ENCODE data around the gene NUP42. TPM values are rescaled to one million over a fixed set of nuclear protein-coding genes. Genes with fewer than 3 reads are reported as not detected.
"Not testable (repeated sequence)": the region's sequence is repeated elsewhere in the genome, so short reads cannot be mapped to it uniquely, and the experiment has no call there.

Gene NUP42
- total RNA-seq, 2 experiments from 2014 or later, result 30.1 to 32.6 TPM

- no peak for DNase-seq
- no peaks in the 10 kb centered on the region for H3K36me3 Mint-ChIP-seq (ENCODE audit: low read depth)
- ChIA-PET POLR2A (no interaction called here), CTCF (interaction anchor here (1.3 kb wide), 1 partner anchor 35 kb away, joined by 3 read pairs; no protein-coding TSS in a partner anchor)
- peaks cover 4% of the 10 kb centered on the region for H3K27me3 Mint-ChIP-seq
- no peak overlapping the region for H3K27ac Mint-ChIP-seq
- no peak for ATAC-seq
- no peak overlapping the region for H3K4me3 Mint-ChIP-seq
- intact Hi-C loops (cut with micrococcal nuclease), result no loop called here
- no peaks in the 10 kb centered on the region for H3K4me1 Mint-ChIP-seq (ENCODE audit: low read depth)
- H3K9me3 Mint-ChIP-seq, result no peaks in the 10 kb centered on the region
- no peak for TF ChIP-seq CTCF (IDR thresholded peaks at IDR 0.05)
Measured at GRCh38 chr7:23216021-23216420, 34.2 kb downstream of the NUP42 start.

- ChIA-PET POLR2A (interaction anchor here (0.6 to 0.9 kb wide), 2 partner anchors 10 to 350 kb away, joined by 3 to 4 read pairs; no protein-coding TSS in a partner anchor), CTCF (no interaction called here)
- Mint-ChIP-seq H3K4me1 (ENCODE audit: low read depth) (no peaks in the 10 kb centered on the region), H3K36me3 (ENCODE audit: low read depth) (no peaks in the 10 kb centered on the region), H3K9me3 (no peaks in the 10 kb centered on the region), H3K4me3 (no peak overlapping the region), H3K27me3 (peaks cover 2% of the 10 kb centered on the region), H3K27ac (no peak overlapping the region)
- intact Hi-C loops (cut with micrococcal nuclease), result no loop called here
- DNase-seq, result no peak
- no peak for ATAC-seq
- no peak for TF ChIP-seq CTCF (IDR thresholded peaks at IDR 0.05)
Measured at GRCh38 chr7:23218196-23218595, 36.3 kb downstream of the NUP42 start.

GRCh38 chr7:23220690-23221305 is 39.0 kb downstream of the NUP42 start:
- ChIA-PET CTCF (no interaction called here), POLR2A (no interaction called here)
- ATAC-seq (no peak), DNase-seq (no peak)
- H3K4me1 Mint-ChIP-seq (ENCODE audit: low read depth), result no peaks in the 10 kb centered on the region
- intact Hi-C loops (cut with micrococcal nuclease), result no loop called here
- no peaks in the 10 kb centered on the region for H3K36me3 Mint-ChIP-seq (ENCODE audit: low read depth)
- H3K9me3 Mint-ChIP-seq, result no peaks in the 10 kb centered on the region
- no peak overlapping the region for H3K4me3 Mint-ChIP-seq
- H3K27me3 Mint-ChIP-seq, result peaks cover 6% of the 10 kb centered on the region
- no peak overlapping the region for H3K27ac Mint-ChIP-seq
- no peak for TF ChIP-seq CTCF (IDR thresholded peaks at IDR 0.05)

- Mint-ChIP-seq H3K27ac (no peak overlapping the region), H3K4me1 (ENCODE audit: low read depth) (no peaks in the 10 kb centered on the region), H3K36me3 (ENCODE audit: low read depth) (no peaks in the 10 kb centered on the region), H3K9me3 (no peaks in the 10 kb centered on the region), H3K4me3 (no peak overlapping the region), H3K27me3 (peaks cover 6% of the 10 kb centered on the region)
- CTCF ChIA-PET, result interaction anchor here (1.1 kb wide), 1 partner anchor 138 kb away, joined by 3 read pairs; no protein-coding TSS in a partner anchor
- intact Hi-C loops (cut with micrococcal nuclease), result no loop called here
- no peak for TF ChIP-seq CTCF (IDR thresholded peaks at IDR 0.05)
- POLR2A ChIA-PET, result no interaction called here
- DNase-seq, result no peak
- ATAC-seq, result no peak
Measured at GRCh38 chr7:23222439-23223030, 40.7 kb downstream of the NUP42 start.

- CTCF ChIA-PET; H3K9me3 Mint-ChIP-seq; ATAC-seq; H3K27me3 Mint-ChIP-seq; H3K4me3 Mint-ChIP-seq; POLR2A ChIA-PET; intact Hi-C loops (cut with micrococcal nuclease); H3K27ac Mint-ChIP-seq; DNase-seq; H3K36me3 Mint-ChIP-seq (ENCODE audit: low read depth); H3K4me1 Mint-ChIP-seq (ENCODE audit: low read depth): not testable (repeated sequence)
Measured at GRCh38 chr7:23224364-23224763, 42.5 kb downstream of the NUP42 start.
